Neural cell (in vitro differentiated cells): ENCODE data around the gene CRTAP. TPM values are rescaled to one million over a fixed set of nuclear protein-coding genes. Genes with fewer than 3 reads are reported as not detected.

Source experiments
- H2AFZ ChIP-seq: fragments of 200-600, 300-800 bp; sonication (generic), shearing (Covaris generic); 2 replicates; pipeline ENCODE4 v1.6.0; 2014; ENCODE audit warnings: low read depth, mild to moderate bottlenecking, antibody characterized with exemption, low read length, moderate library complexity
- H3F3A ChIP-seq: fragments of 200-600 bp; shearing (Covaris generic); 2 replicates; pipeline ENCODE4 v1.6.1; 2016; ENCODE audit warnings: mild to moderate bottlenecking, moderate library complexity, mixed read lengths, antibody characterized with exemption, low read length; ENCODE audit not compliant: insufficient read depth, poor library complexity, severe bottlenecking
- H3K27ac ChIP-seq: fragments of 200-600, 300-800 bp; sonication (generic), shearing (Covaris generic); 2 replicates; pipeline ENCODE4 v1.5.1; 2014; ENCODE audit warnings: mild to moderate bottlenecking, low read length, moderate library complexity
- H3K27me3 ChIP-seq: fragments of 300-800, 200-600 bp; sonication (generic), shearing (Covaris generic); 2 replicates; pipeline ENCODE4 v1.6.0; 2014; ENCODE audit warnings: mild to moderate bottlenecking, low read depth, low read length, moderate library complexity; ENCODE audit not compliant: insufficient read depth
- H3K36me3 ChIP-seq: fragments of 300-800, 200-600 bp; sonication (generic), shearing (Covaris generic); 2 replicates; pipeline ENCODE4 v1.5.1; 2014; ENCODE audit warnings: mild to moderate bottlenecking, antibody characterized with exemption, low read length, moderate library complexity; ENCODE audit not compliant: insufficient read depth
- H3K4me2 ChIP-seq: fragments of 300-800, 200-600 bp; sonication (generic), shearing (Covaris generic); 2 replicates; pipeline ENCODE4 v1.6.0; 2014; ENCODE audit warnings: mild to moderate bottlenecking, low read length
- H3K4me3 ChIP-seq: fragments of 300-800, 200-600 bp; sonication (generic), shearing (Covaris generic); 2 replicates; pipeline ENCODE4 v1.5.1; 2014; ENCODE audit warnings: mild to moderate bottlenecking, low read length, moderate library complexity
- H3K79me2 ChIP-seq: fragments of 200-600 bp; shearing (Covaris generic); replicated peaks from 2 replicates; pipeline ENCODE4 v1.6.0; 2014; ENCODE audit warnings: mild to moderate bottlenecking, low read length, moderate library complexity; ENCODE audit not compliant: insufficient read depth
- H3K9ac ChIP-seq: fragments of 300-800, 200-600 bp; sonication (generic), shearing (Covaris generic); 2 replicates; pipeline ENCODE4 v1.6.1; 2016; ENCODE audit warnings: mild to moderate bottlenecking, low read length, mixed read lengths
- H3K9me2 ChIP-seq: fragments of 200-600 bp; shearing (Covaris generic); 2 replicates; pipeline ENCODE4 v1.6.1; 2016; ENCODE audit warnings: mild to moderate bottlenecking, low read length, mixed read lengths; ENCODE audit not compliant: insufficient read depth
- H3K9me3 ChIP-seq: fragments of 200-600, 300-800 bp; sonication (generic), shearing (Covaris generic); 2 replicates; pipeline ENCODE4 v1.6.1; 2016; ENCODE audit warnings: mild to moderate bottlenecking, mixed run types, low read length, moderate library complexity, mixed read lengths
- H4K20me1 ChIP-seq: fragments of 200-600 bp; shearing (Covaris generic); 2 replicates; pipeline ENCODE4 v1.6.1; 2016; ENCODE audit warnings: mild to moderate bottlenecking, mixed run types; ENCODE audit not compliant: insufficient read depth
- CTCF ChIP-seq: fragments of 450-650 bp; IDR thresholded peaks from 2 replicates; pipeline ENCODE4 v1.5.1; 2014; ENCODE audit warnings: antibody characterized with exemption, mild to moderate bottlenecking, moderate library complexity; ENCODE audit not compliant: poor library complexity, severe bottlenecking
- EP300 ChIP-seq: fragments of 450-650 bp; conservative IDR thresholded peaks from 2 replicates; pipeline ENCODE4 v1.6.1; 2014; ENCODE audit warnings: antibody characterized with exemption, mild to moderate bottlenecking, moderate library complexity; ENCODE audit not compliant: poor library complexity, severe bottlenecking
- EZH2 ChIP-seq: fragments of 200-600, 300-800 bp; shearing (Covaris generic), sonication (generic); IDR thresholded peaks from 2 replicates; pipeline ENCODE4 v1.6.1; 2014; ENCODE audit warnings: antibody characterized with exemption, low read length, borderline replicate concordance, mild to moderate bottlenecking; ENCODE audit not compliant: insufficient read depth, poor library complexity, severe bottlenecking
- MXI1 ChIP-seq: fragments of 450-650 bp; conservative IDR thresholded peaks from 2 replicates; pipeline ENCODE4 v1.6.1; 2014; ENCODE audit warnings: antibody characterized with exemption, mild to moderate bottlenecking; ENCODE audit not compliant: poor library complexity, severe bottlenecking
- POLR2AphosphoS5 ChIP-seq: IDR thresholded peaks from 2 replicates; pipeline ENCODE4 v1.6.1; 2012
- RAD21 ChIP-seq: fragments of 450-650 bp; conservative IDR thresholded peaks from 2 replicates; pipeline ENCODE4 v1.6.1; 2014; ENCODE audit warnings: antibody characterized with exemption, mild to moderate bottlenecking, moderate library complexity
- REST ChIP-seq: IDR thresholded peaks from 2 replicates; pipeline ENCODE4 v1.6.1; 2012; ENCODE audit warnings: borderline replicate concordance
- SMC3 ChIP-seq: fragments of 450-650 bp; conservative IDR thresholded peaks from 2 replicates; pipeline ENCODE4 v1.6.1; 2014; ENCODE audit warnings: antibody characterized with exemption, mild to moderate bottlenecking, moderate library complexity; ENCODE audit not compliant: poor library complexity
- TAF1 ChIP-seq: IDR thresholded peaks from 2 replicates; pipeline ENCODE4 v1.6.1; 2012; ENCODE audit warnings: low read depth
- polyA plus RNA-seq: library from polyadenylated mRNA; depleted of rRNA; stranded (reverse); fragments of >200 nt; gene quantifications from 2 replicates; pipeline ENCODE4 v1.2.3, GENCODE V29; 2014

CRTAP gene
- polyA plus RNA-seq, 1 donor from 2014 or later = 7.1 TPM

- Histone ChIP-seq H2AFZ (no peak overlapping the region), H3K4me2 (no peak overlapping the region), H3K4me3 (no peak overlapping the region), H3K79me2 (no peaks in the 10 kb centered on the region), H3K9me2 (no peaks in the 10 kb centered on the region), H3K9me3 (no peaks in the 10 kb centered on the region), H3K27me3 (no peaks in the 10 kb centered on the region), H4K20me1 (no peaks in the 10 kb centered on the region), H3K36me3 (no peaks in the 10 kb centered on the region), H3F3A (no peaks in the 10 kb centered on the region), H3K9ac (no peak overlapping the region), H3K27ac (no peak overlapping the region)
- TF ChIP-seq EP300 (no peak), CTCF (no peak), MXI1 (no peak), SMC3 (no peak), RAD21 (no peak), POLR2AphosphoS5 (no peak), REST (no peak), EZH2 (no peak), TAF1 (no peak)
Measured at GRCh38 chr3:33167716-33168336, 54.0 kb downstream of the CRTAP start.

- Histone ChIP-seq H3K79me2 (no peaks in the 10 kb centered on the region), H3K27me3 (no peaks in the 10 kb centered on the region), H4K20me1 (no peaks in the 10 kb centered on the region), H3K36me3 (no peaks in the 10 kb centered on the region), H3F3A (no peaks in the 10 kb centered on the region), H3K9me2 (no peaks in the 10 kb centered on the region), H3K9ac (no peak overlapping the region), H3K4me3 (no peak overlapping the region), H3K27ac (no peak overlapping the region), H2AFZ (no peak overlapping the region), H3K4me2 (no peak overlapping the region), H3K9me3 (no peaks in the 10 kb centered on the region)
- no peak for TF ChIP-seq EP300
- no peak for TF ChIP-seq REST
- TF ChIP-seq MXI1 = no peak
- no peak for TF ChIP-seq SMC3
- TF ChIP-seq EZH2 = no peak
- no peak for TF ChIP-seq TAF1
- no peak for TF ChIP-seq CTCF
- no peak for TF ChIP-seq RAD21
Measured at GRCh38 chr3:33170531-33170930, 56.7 kb downstream of the CRTAP start.
